Activated CD4-positive, alpha-beta T cell treated with anti-CD3 and anti-CD28 coated beads for 48 hours (primary cell): Measurements from ENCODE around the gene PRAME.
A peak's percentile ranks its signal among the peaks of the same experiment; 100 is the strongest.
"Not testable (repeated sequence)": the region's sequence is repeated elsewhere in the genome, so short reads cannot be mapped to it uniquely, and the experiment has no call there.

Experiments
- DNase-seq: peaks from one replicate; pipeline ENCODE4 v3.0.0-alpha.2; 2020

The PRAME gene

GRCh38 chr22:22558972-22559603 is at the start of gene PRAME:
PRAME (minus strand) TSS chr22:22559265; CDS start chr22:22556832, 2,433 bp downstream.
- DNase-seq: peak; percentile 96

DNA sequence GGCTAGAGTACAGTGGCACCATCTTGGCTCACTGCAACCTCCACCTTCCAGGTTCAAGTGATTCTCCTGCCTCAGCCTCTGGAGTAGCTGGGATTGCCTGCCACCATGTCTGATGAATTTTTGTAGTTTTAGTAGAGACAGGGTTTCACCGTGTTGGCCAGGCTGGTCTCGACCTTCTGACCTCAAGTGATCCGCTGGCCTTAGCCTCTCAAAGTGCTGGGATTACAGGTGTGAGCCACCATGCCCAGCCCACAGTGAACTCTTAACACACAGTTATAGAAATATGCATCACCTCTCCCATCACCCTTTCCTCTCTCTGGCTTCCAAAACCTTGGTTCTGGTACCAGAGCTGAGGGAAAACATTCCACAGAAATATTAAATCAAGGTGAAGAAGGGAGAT is 49.0 kb upstream of the PRAME start:
- DNase-seq: not testable (repeated sequence)

- DNase-seq: no peak
Measured at GRCh38 chr22:22605074-22605404, 46.0 kb upstream of the PRAME start.

DNA sequence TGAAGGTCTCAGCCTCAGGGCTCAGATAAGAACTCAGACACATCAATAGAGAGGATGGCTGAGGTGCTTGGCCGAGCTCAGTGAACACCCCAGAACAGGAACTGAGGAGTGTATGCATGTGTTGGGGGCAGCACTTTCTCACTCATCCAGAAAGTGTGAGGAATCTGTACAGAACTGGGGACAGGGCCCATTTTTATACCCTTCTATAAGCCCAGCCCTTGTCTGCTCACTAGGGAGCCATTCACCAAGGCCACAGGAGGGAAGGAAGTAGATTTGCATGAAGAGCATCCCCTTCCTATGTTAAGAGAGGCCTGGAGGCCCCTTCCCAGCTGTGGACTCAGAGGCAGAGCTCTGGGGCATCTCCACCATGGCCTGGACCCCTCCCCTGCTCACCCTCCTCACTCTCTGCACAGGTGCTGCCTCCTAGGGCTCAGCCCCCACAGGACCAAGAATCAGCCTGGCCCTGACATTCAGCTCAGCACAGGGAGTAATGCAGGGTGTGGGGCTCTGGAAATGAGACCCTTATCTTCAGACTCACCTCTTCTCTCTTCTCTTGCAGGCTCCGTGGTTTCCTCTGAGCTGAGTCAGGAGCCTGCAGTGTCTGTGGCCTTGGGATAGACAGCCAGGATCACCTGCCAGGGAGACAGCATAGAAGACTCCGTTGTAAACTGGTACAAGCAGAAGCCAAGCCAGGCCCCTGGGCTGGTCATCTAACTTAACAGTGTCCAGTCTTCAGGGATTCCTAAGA is 45.4 kb upstream of the PRAME start:
- DNase-seq: no peak

DNA sequence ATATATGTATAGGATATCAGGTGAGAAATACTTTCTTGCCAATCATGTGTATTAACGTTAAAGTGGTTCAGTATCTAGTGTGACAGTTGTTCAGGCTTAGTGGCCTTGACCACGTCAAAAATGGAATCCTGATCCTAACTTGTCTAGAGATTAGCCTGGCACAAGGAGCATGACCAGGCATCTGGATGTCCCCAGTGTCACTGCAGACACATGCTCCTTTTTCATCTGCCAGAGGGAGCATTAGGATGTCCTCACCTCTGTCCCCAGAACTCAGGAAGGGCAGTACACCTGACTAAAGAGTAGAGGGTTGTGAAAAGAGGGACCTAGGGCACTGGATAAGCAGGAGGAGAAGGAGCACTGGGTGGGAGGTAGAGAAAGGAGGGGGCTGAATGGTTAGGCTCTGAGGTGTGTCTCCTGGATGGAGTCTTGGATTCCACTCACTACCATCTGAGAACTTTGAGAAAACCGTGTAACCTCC is 44.4 kb upstream of the PRAME start:
- DNase-seq: no peak

DNA sequence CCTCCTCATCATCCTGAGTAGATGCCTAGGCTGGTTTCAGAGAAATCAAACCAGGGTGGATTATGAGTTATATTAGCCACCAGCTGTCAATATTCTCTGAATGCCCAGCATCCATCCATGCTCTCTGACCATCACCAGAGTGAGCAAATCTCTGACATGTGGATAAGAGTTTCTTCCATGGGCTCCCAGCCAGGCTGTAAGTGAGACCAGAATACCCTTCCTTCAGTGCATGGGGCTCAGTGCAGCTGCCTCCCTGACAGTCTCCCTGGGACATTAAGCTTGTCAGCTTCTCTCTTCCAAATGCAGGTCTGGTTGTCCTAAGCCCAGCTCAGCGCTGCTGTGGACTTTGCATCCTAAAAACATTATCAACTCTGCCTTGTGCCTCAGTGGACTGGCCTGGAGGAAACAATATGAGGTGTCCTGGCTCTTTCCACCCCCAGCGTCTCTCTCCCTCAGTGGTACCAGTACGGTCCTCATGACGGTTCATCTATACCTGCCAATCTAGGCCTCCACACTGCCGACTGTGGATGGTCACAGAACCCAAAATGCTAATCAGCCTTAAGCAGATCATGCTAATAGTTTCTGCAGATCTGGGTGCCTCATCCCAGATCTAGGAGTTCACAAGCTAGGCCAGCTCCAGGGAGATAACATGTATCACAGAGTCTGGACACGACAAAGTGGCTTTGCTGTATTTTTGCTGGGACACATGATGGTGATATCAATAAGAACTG is 41.6 kb upstream of the PRAME start:
- DNase-seq: no peak

- DNase-seq: no peak
Measured at GRCh38 chr22:22599248-22599647, 40.2 kb upstream of the PRAME start.

DNA sequence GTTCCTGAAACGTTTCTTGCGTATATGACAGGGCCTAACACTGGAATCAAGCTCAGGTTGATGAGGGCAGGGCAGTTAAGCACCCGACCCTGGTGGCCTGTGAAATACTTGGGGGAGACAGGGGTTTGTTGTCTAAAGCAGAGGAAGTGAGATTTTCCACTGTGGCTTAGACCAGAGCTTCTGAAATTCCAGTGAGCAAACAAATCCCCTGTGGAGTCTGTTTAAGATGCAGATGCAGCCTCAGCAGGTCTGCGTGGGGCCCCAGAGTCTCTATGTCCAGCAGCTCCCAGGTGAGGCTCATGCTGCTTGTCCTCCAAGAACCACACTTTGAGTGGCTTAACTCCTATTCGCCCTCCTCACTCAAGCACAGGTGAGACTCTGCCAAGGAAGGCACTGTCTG is 39.1 kb upstream of the PRAME start:
- DNase-seq: no peak

DNA sequence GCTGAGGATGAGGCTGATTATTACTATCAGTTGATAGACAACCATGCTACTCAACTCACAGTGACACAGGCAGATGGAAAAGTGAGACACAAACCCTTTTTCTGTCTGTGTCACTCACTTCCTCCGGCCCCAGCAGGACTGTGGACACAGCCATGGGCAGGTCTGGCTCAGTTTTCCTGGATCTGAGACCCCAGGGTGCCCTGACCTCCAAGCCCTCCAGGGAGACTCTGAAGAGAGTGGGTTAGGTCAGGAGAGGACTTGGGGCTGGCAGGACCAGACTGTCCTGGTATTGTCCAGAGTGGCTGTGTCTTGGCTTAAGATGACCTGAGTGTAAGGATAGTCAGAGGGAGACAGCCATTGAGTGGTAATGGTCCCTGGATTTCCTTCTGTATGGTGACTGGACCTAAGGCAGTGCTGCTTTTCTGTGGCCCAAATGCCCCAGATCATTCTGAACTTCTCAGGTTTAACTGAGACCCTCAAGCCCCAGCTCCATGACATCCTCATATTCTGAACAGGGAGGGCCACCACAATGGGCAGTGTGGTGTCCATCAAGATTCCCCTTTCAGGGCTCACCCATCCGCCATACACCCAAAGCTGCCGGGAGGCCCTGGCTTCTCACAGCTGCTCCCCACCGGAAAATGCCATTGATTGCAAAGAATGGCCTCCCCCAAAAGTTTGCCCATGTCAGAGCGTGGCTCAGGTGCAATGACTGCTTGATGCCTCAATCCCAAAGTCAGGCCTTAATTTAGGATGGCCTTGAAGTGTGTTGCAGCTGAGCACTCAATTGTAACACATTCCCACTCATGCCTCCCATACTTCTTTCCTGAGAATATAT is 36.2 kb upstream of the PRAME start:
- DNase-seq: no peak

GRCh38 chr22:22593964-22594656 is 35.0 kb upstream of the PRAME start:
- peak; percentile 73 for DNase-seq

GRCh38 chr22:22593250-22593649 is 34.2 kb upstream of the PRAME start:
- DNase-seq: no peak

GRCh38 chr22:22591348-22592299 is 32.6 kb upstream of the PRAME start:
- no peak for DNase-seq

DNA sequence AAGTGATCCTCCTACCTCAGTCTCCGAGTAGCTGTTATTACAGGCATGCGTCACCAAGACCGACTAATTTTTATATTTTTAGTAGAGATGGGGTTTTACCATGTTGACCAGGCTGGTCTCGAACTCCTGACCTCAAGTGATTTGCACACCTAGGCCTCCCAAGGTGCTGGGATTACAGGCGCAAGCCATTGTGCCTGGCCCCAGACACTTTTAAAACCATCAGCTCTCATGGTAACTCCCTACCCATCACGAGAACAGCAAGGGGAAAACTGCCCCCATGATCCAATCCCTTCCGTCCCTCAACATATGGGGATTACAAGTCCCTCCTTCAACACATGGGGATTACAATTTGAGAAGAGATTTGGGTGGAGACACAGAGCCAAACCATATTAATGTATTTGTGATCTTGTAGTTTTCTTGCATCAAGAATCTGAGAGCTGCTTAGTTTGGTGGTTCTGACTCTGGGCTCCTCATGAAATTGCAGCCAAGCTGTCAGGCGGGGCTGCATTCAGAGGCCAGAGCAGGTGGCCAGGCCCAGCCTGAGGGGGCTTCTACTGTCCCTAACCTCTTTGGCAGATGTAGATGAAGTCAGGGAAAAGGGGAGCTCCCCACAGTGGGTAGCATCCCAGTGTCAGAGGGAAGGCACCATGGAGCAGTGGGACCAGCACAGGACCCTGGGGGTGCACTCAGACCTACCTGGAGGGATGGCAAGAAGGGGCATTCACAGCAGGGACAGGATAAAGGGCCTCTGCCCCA is 31.2 kb upstream of the PRAME start:
- DNase-seq: no peak

DNA sequence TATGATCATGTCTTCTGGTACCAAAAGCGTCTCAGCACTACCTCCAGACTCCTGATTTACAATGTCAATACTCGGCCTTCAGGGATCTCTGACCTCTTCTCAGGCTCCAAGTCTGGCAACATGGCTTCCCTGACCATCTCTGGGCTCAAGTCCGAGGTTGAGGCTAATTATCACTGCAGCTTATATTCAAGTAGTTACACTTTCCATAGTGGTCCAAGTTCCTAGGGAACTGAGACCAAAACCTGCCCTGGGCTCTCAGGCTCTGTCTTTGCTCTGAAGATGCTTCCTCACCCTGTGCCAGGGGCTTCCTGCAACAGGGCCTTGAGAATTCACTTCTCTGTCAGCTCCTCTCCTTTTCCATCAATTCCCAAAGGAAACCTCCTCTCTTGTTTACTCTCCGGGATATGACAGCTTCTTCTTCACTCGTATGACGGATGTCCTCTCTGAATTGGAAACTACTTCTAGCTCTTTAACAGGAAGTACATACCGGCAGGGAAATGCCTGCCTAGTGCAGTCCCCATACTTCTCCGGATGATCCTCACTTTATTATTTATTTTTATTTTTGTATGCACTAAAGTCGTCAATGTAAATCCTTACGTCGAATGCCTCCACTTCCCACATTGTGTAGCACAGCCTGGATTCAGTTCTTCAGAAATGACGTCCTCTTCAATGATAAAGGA is 29.6 kb upstream of the PRAME start:
- no peak for DNase-seq

DNA sequence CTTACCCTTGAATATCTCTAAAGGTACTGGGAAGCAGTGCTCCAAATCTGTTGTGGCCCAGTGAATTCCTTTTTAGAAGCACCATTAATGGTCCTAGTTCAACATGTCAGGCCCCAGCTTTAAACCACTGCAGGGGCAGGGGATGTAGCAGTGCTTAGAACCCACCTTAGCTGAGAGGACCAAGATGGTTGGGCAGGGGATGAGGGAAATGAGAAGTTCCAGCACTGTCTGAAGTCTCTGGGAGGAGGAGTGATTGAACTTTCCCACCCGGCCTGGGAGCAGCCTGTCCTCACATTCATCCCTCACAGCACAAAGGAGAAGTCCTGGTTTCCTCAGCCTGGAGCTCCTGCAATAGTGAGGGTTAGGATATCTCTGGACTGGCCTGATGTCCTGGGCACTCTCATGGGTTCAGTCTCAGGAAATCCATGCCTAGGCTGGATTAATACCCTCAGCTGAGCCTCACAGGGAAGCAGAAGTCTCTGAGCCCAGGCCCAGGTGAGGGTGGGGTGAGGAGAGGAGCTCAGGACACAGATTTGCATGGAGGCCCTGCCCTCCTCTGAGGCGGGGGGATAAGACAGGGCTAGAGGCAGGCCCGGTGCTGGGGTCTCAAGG is 28.6 kb upstream of the PRAME start:
- DNase-seq: no peak

DNA sequence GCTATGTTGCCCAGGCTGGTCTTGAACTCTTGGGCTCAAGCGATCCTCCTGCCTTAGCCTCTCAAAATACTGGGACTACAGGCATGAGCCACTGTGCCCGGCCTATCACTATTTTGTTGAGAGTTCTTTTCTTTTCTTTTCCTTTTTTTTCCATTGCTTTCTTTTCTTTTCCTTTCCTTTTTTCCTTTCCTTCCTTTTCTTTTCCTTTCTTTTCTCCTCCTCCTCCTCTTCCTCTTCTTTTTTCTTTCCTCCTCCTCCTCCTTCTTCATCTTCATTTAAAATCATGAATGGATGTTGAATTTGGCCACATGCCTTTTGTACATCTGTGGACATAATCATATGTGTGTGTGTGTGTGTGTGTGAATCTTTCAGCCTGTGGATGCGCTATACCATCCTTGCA is 25.7 kb upstream of the PRAME start:
- DNase-seq: no peak

DNA sequence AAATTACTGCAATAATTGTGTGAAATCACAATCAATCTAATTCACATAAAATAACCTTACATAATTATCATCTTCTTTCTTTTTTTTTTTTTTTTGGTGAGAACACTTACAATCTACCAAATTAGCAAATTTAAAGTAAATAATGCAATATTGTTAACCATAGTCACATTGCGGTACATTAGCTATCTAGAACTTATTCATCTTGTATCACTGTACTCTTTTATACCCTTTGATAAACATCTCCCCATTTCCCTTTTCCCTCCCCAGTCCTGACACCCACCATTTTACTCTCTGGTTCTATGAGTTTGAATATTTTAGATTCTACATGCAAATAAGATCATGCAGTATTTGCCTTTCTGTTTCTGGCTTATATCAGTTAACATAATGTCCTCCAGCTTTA is 24.0 kb upstream of the PRAME start:
- DNase-seq: no peak

GRCh38 chr22:22581524-22581923 is 22.5 kb upstream of the PRAME start:
- not testable (repeated sequence) for DNase-seq

DNA sequence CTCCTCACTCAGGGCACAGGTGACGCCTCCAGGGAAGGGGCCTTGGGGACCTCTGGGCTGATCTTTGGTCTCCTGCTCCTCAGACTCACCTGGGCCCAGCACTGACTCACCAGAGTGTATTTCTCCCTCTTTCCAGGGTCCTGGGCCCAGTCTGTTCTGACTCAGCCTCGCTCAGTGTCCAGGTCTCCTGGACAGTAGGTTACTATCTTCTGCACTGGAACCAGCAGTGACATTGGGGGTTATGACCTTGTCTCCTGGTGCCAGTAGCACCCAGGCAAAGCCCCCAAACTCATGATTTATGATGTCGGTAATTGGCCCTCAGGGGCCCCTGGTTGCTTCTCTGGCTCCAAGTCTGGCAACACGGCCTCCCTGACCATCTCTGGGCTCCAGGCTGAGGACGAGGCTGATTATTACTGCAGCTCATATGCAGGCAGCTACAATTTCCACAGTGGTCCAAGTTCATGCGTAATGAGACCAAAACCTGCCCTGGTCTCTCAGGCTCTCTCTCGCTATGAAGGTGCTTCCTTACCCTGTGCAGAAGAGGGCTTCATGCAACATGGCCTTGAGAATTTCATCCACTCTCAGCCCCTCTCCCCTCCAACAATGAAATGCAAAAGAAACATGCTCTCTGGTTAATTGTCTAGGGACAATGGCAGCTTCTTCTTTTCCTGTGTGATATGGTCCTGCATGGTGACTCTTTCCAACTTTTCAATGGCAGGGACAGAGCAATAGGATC is 21.0 kb upstream of the PRAME start:
- no peak for DNase-seq
